SK-N-MC (cell line): ENCODE results near the gene KCNE2.
"Not testable (repeated sequence)": the region's sequence is repeated elsewhere in the genome, so short reads cannot be mapped to it uniquely, and the experiment has no call there.

Experiments used
- FOXP2 ChIP-seq: optimal IDR thresholded peaks from 2 replicates; pipeline ENCODE3; 2011; ENCODE audit warnings: mild to moderate bottlenecking, moderate library complexity; ENCODE audit not compliant: insufficient read depth; ENCODE audit errors: extremely low read length, control extremely low read depth
- POLR2AphosphoS5 ChIP-seq: IDR thresholded peaks from 2 replicates; pipeline ENCODE4 v1.6.1; 2012; ENCODE audit warnings: mild to moderate bottlenecking, low read depth, low read length, borderline replicate concordance

DNA sequence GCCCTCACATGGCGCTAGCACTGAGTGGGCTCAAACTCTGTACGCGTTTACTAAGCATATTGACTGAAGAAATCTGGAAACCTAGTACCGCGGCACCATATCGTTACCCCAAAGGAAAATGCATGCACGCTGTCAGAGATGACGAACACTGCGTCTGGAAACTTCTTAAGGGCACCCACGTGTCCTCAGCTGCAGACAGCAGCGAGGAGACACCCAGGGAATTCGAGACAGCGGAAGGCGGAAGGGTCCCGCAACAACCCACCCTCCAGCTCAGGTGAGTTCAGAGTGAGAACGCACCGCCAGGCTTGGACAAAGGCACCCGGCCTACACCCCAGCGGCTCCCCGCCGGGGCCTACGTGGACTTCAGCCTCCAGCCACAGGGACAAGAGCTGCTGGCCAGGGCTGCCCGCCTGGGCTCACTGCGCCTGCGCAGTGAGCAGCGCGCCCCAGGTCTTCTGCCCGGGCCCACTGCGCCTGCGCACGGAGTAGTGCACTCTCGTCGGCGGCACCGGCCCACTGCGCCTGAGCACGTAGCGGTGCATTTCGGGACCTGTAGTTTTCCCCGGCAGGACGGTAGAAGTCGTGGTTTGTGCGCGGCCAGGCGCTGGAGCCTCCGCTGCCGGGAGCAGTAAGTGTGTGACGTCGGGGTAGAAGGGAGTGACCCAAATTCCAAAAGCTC, 11.3 kb downstream of the KCNE2 start, which contains the start of gene SMIM11:
- not testable (repeated sequence) for TF ChIP-seq POLR2AphosphoS5, FOXP2
